Measurements from ENCODE around the gene C10orf67.

DNA sequence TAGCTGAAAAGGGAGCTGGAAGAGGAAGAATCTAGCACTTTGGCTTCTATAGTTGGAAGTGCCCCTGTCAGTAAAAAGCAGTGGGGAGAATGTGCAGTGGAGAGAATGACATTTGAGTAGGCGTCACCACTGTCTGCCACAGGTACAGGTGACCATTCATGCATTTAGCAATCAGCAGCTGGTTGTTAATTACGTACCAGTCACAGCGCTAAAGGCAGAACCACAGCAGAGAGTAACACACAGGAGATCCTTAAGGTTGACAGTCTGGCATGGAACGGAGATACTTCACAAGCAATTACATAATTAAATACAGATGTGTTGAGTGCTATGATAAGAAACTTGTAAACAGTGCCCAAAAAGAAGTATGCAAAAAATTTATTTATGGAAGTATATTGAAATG is 24.8 kb downstream of the C10orf67 start:
- TF ChIP-seq POLR2A (IDR thresholded peaks at IDR 0.05; ENCODE audit: low read length), result no peak
- no peak for TF ChIP-seq GATA1 (IDR thresholded peaks at IDR 0.05; ENCODE audit: low read depth, low read length)
